Stimulated activated CD8-positive, alpha-beta memory T cell treated with anti-CD3 and anti-CD28 coated beads, Interleukin-4, amount 100 ng/mL, for 4 hours (primary cell): ENCODE results near the gene MSRB3.
"Not testable (repeated sequence)": the region's sequence is repeated elsewhere in the genome, so short reads cannot be mapped to it uniquely, and the experiment has no call there.

ENCODE experiments used
- DNase-seq, 2 donors: peaks; one replicate each; pipeline ENCODE4 v3.0.0-alpha.2; 2020; ENCODE audit warnings: low read depth in 2 of 2, low spot score in 1 of 2

The MSRB3 gene

GRCh38 chr12:65454115-65454787 is 175.8 kb downstream of the MSRB3 start:
- DNase-seq = no peak

- DNase-seq = not testable (repeated sequence)
Measured at GRCh38 chr12:65457341-65457740, 178.9 kb downstream of the MSRB3 start.

GRCh38 chr12:65458718-65459117 is 180.2 kb downstream of the MSRB3 start:
- DNase-seq = no peak

- no peak for DNase-seq
Measured at GRCh38 chr12:65459545-65459944, 181.1 kb downstream of the MSRB3 start.

GRCh38 chr12:65460063-65460462 is 181.6 kb downstream of the MSRB3 start:
- DNase-seq = no peak

- no peak for DNase-seq
Measured at GRCh38 chr12:65461017-65461416, 182.5 kb downstream of the MSRB3 start.

- DNase-seq = no peak
Measured at GRCh38 chr12:65462484-65462883, 184.0 kb downstream of the MSRB3 start.

- DNase-seq = no peak
Measured at GRCh38 chr12:65463082-65463481, 184.6 kb downstream of the MSRB3 start.

GRCh38 chr12:65463611-65464010 is 185.1 kb downstream of the MSRB3 start:
- no peak for DNase-seq

GRCh38 chr12:65464930-65465329 is 186.4 kb downstream of the MSRB3 start:
- DNase-seq = no peak

- no peak for DNase-seq
Measured at GRCh38 chr12:65465766-65466547, 187.5 kb downstream of the MSRB3 start.

- DNase-seq = no peak
Measured at GRCh38 chr12:65466911-65467310, 188.4 kb downstream of the MSRB3 start.

- DNase-seq = no peak
Measured at GRCh38 chr12:65470256-65470655, 191.8 kb downstream of the MSRB3 start.

GRCh38 chr12:65472079-65472478 is 193.6 kb downstream of the MSRB3 start:
- DNase-seq = no peak

GRCh38 chr12:65474831-65475230 is 196.3 kb downstream of the MSRB3 start:
- DNase-seq = no peak

- DNase-seq = no peak
Measured at GRCh38 chr12:65477721-65478120, 199.2 kb downstream of the MSRB3 start.

- DNase-seq = not testable (repeated sequence)
Measured at GRCh38 chr12:65483891-65484516, 205.5 kb downstream of the MSRB3 start.

GRCh38 chr12:65488197-65488596 is 209.7 kb downstream of the MSRB3 start:
- DNase-seq = no peak

- no peak for DNase-seq
Measured at GRCh38 chr12:65490250-65490649, 211.8 kb downstream of the MSRB3 start.

- no peak for DNase-seq
Measured at GRCh38 chr12:65492998-65493912, 214.8 kb downstream of the MSRB3 start.

- no peak for DNase-seq
Measured at GRCh38 chr12:65493913-65494245, 215.4 kb downstream of the MSRB3 start.
